H1 (cell line): ENCODE data around the gene OAT. TPM values are rescaled to one million over a fixed set of nuclear protein-coding genes. Genes with fewer than 3 reads are reported as not detected.
A peak's percentile ranks its signal among the peaks of the same experiment; 100 is the strongest.

Source experiments
- CTCF ChIA-PET: fragments of 300-600 bp; sonication (Branson Sonifier 250); formaldehyde crosslinking; loops from one replicate; lab custom pipeline; 2021; ENCODE audit not compliant: partially characterized antibody; lab: Charles Lee
- POLR2A ChIA-PET: fragments of 300-600 bp; sonication (Branson Sonifier 250); formaldehyde crosslinking; loops from one replicate; lab custom pipeline; 2021; ENCODE audit warnings: inconsistent platforms; ENCODE audit not compliant: partially characterized antibody; lab: Charles Lee
- DNase-seq, 2 experiments: peaks; one replicate each; pipeline versions ENCODE4 v3.0.0 to v3.0.0-alpha.2; 2010 to 2022; ENCODE audit warnings: low spot score in 2 of 2, low read depth in 1 of 2, mixed read lengths in 1 of 2
- FAIRE-seq: peaks from 2 replicates; lab custom pipeline; 2011; peaks lifted over from hg19 to GRCh38; lab: Jason Lieb, UNC
- H2AFZ ChIP-seq: 2 replicates; pipeline ENCODE4 v1.8.1; 2012; ENCODE audit warnings: low read length, inconsistent platforms
- H2AK5ac ChIP-seq: 2 replicates; pipeline ENCODE4 v1.6.1; 2013; ENCODE audit warnings: low read depth, low read length
- H2BK120ac ChIP-seq: replicated peaks from 2 replicates; pipeline ENCODE3; 2013; ENCODE audit warnings: low read depth, low read length, inconsistent platforms
- H2BK12ac ChIP-seq: 2 replicates; pipeline ENCODE4 v1.6.1; 2013; ENCODE audit warnings: low read depth, low read length
- H2BK15ac ChIP-seq: 2 replicates; pipeline ENCODE4 v1.6.1; 2013; ENCODE audit warnings: low read length
- H2BK20ac ChIP-seq: 2 replicates; pipeline ENCODE4 v1.6.1; 2013; ENCODE audit warnings: low read length
- H2BK5ac ChIP-seq: 2 replicates; pipeline ENCODE4 v1.6.1; 2013; ENCODE audit warnings: low read depth, low read length
- H3K14ac ChIP-seq: 2 replicates; pipeline ENCODE4 v1.6.1; 2013; ENCODE audit warnings: inconsistent platforms; ENCODE audit not compliant: insufficient read length
- H3K18ac ChIP-seq: 2 replicates; pipeline ENCODE4 v1.6.1; 2013; ENCODE audit warnings: low read length; ENCODE audit errors: extremely low read depth
- H3K23ac ChIP-seq: 2 replicates; pipeline ENCODE4 v1.6.1; 2013; ENCODE audit warnings: inconsistent platforms; ENCODE audit not compliant: insufficient read length
- H3K23me2 ChIP-seq: 2 replicates; pipeline ENCODE4 v1.6.1; 2013; ENCODE audit warnings: low read depth, low read length
- H3K27ac ChIP-seq: 2 replicates; pipeline ENCODE4 v1.6.1; 2011; ENCODE audit warnings: low read depth, low read length, inconsistent platforms
- H3K27me3 ChIP-seq, 4 experiments: replicated peaks in 1 of 4; 1 replicate in 1 of 4; 2 replicates in 3 of 4; pipeline versions ENCODE4 v1.6.1 to v1.8.1; 2011 to 2013; ENCODE audit warnings: low read length in 3 of 4, mild to moderate bottlenecking in 3 of 4, inconsistent platforms in 2 of 4, mixed read lengths in 2 of 4, moderate library complexity in 1 of 4; ENCODE audit not compliant: control insufficient read depth in 3 of 4, insufficient read depth in 3 of 4; ENCODE audit errors: extremely low read depth in 1 of 4
- H3K36me3 ChIP-seq, 4 experiments: 2 replicates each; pipeline versions ENCODE4 v1.6.1 to v1.8.1; 2011 to 2013; ENCODE audit warnings: mild to moderate bottlenecking in 4 of 4, low read length in 3 of 4, moderate library complexity in 2 of 4, control low read depth in 1 of 4, inconsistent platforms in 1 of 4; ENCODE audit not compliant: insufficient read depth in 4 of 4, control insufficient read depth in 2 of 4
- H3K4ac ChIP-seq: replicated peaks from 2 replicates; pipeline ENCODE3; 2013; ENCODE audit warnings: low read length, low read depth, mixed read lengths, inconsistent platforms; ENCODE audit not compliant: insufficient read length
- H3K4me1 ChIP-seq, 4 experiments: replicated peaks in 1 of 4; 1 replicate in 1 of 4; 2 replicates in 3 of 4; pipeline versions ENCODE4 v1.6.1 to v1.8.1; 2011 to 2013; ENCODE audit warnings: low read length in 3 of 4, inconsistent platforms in 2 of 4, mixed read lengths in 1 of 4; ENCODE audit not compliant: insufficient read depth in 4 of 4, control insufficient read depth in 3 of 4
- H3K4me2 ChIP-seq, 2 experiments: 2 replicates each; pipeline versions ENCODE4 v1.6.1 to v1.8.1; 2011 to 2013; ENCODE audit warnings: low read depth in 2 of 2, low read length in 2 of 2, control low read depth in 1 of 2, inconsistent platforms in 1 of 2, mild to moderate bottlenecking in 1 of 2; ENCODE audit not compliant: insufficient read depth in 1 of 2
- H3K4me3 ChIP-seq, 4 experiments: fragments of 200-600, 300-600 bp in 1 of 4; sonication (generic), shearing (Covaris generic), sonication (Bioruptor Twin) in 1 of 4; 2 replicates each; pipeline versions ENCODE4 v1.5.1 to v1.8.1; 2011 to 2016; ENCODE audit warnings: low read length in 4 of 4, low read depth in 3 of 4, control low read depth in 2 of 4, inconsistent platforms in 2 of 4, mild to moderate bottlenecking in 2 of 4, mixed read lengths in 1 of 4, moderate library complexity in 1 of 4; ENCODE audit not compliant: insufficient read depth in 2 of 4; ENCODE audit errors: extremely low read depth in 1 of 4
- H3K56ac ChIP-seq: replicated peaks from 2 replicates; pipeline ENCODE3; 2013; ENCODE audit warnings: low read depth, mild to moderate bottlenecking, mixed read lengths, low read length, inconsistent platforms; ENCODE audit not compliant: insufficient read length
- H3K79me1 ChIP-seq: 2 replicates; pipeline ENCODE4 v1.6.1; 2013; ENCODE audit warnings: low read depth, low read length, control low read depth
- H3K79me2 ChIP-seq, 2 experiments: 2 replicates each; pipeline versions ENCODE4 v1.6.1 to v1.8.1; 2012 to 2013; ENCODE audit warnings: low read length in 2 of 2, mild to moderate bottlenecking in 2 of 2, inconsistent platforms in 1 of 2; ENCODE audit not compliant: insufficient read depth in 2 of 2, control insufficient read depth in 1 of 2
- H3K9ac ChIP-seq, 4 experiments: replicated peaks in 1 of 4; 1 replicate in 1 of 4; 2 replicates in 3 of 4; pipeline versions ENCODE4 v1.6.1 to v1.8.1; 2011 to 2013; ENCODE audit warnings: low read depth in 3 of 4, low read length in 3 of 4, control low read depth in 2 of 4, mild to moderate bottlenecking in 2 of 4, moderate library complexity in 2 of 4, inconsistent platforms in 1 of 4; ENCODE audit errors: extremely low read depth in 1 of 4
- H3K9me3 ChIP-seq, 2 experiments: 2 replicates each; pipeline versions ENCODE4 v1.6.1 to v1.8.1; 2012 to 2013; ENCODE audit warnings: mild to moderate bottlenecking in 2 of 2, moderate library complexity in 2 of 2, control low read depth in 1 of 2, inconsistent platforms in 1 of 2, low read depth in 1 of 2, low read length in 1 of 2, mixed read lengths in 1 of 2; ENCODE audit not compliant: insufficient read depth in 2 of 2
- H4K20me1 ChIP-seq, 2 experiments: replicated peaks in 1 of 2; 2 replicates each; pipeline versions ENCODE3 to v1.8.1; 2011 to 2013; ENCODE audit warnings: inconsistent platforms in 2 of 2, low read length in 2 of 2, mild to moderate bottlenecking in 1 of 2; ENCODE audit not compliant: insufficient read depth in 2 of 2, control insufficient read depth in 1 of 2
- H4K5ac ChIP-seq: 2 replicates; pipeline ENCODE4 v1.6.1; 2013; ENCODE audit warnings: low read length, low read depth, mixed read lengths, inconsistent platforms; ENCODE audit not compliant: insufficient read length
- H4K8ac ChIP-seq: 2 replicates; pipeline ENCODE4 v1.8.0; 2013; ENCODE audit warnings: mild to moderate bottlenecking, moderate library complexity, low read length, inconsistent platforms; ENCODE audit not compliant: insufficient read depth; ENCODE audit errors: extremely low read depth
- H4K91ac ChIP-seq: replicated peaks from 2 replicates; pipeline ENCODE3; 2013; ENCODE audit warnings: low read length, mixed read lengths, inconsistent platforms; ENCODE audit not compliant: insufficient read length
- NANOG ChIP-seq: IDR thresholded peaks from 2 replicates; pipeline ENCODE4 v1.6.1; 2011; ENCODE audit warnings: low read length, low read depth, mild to moderate bottlenecking, inconsistent platforms; ENCODE audit not compliant: insufficient read depth, poor library complexity, severe bottlenecking
- RAD21 ChIP-seq, 2 experiments: IDR thresholded peaks in 1 of 2; conservative IDR thresholded peaks in 1 of 2; 2 replicates each; pipeline ENCODE4 v1.6.1; 2011; ENCODE audit warnings: low read depth in 2 of 2, low read length in 2 of 2, improper control_type of control experiment in 1 of 2, inconsistent platforms in 1 of 2, mild to moderate bottlenecking in 1 of 2, moderate library complexity in 1 of 2
- WGBS, 2 experiments: shearing (Covaris generic) in 1 of 2; methylation state at CpG; one replicate each; pipeline versions ENCODE4 v1.1.6 to v1.1.7; 2013 to 2015; ENCODE audit warnings: low lambda C conversion rate in 2 of 2, mixed read lengths in 2 of 2, inconsistent platforms in 1 of 2, low coverage in 1 of 2, missing lambda C conversion rate in 1 of 2; ENCODE audit not compliant: insufficient replicate concordance in 2 of 2, insufficient coverage in 1 of 2, insufficient read length in 1 of 2; ENCODE audit errors: extremely low coverage in 1 of 2, missing lambda C conversion rate in 1 of 2; 5-methylcytosine and 5-hydroxymethylcytosine counted together
- polyA plus RNA-seq, 7 experiments: library from polyadenylated mRNA; depleted of rRNA in 3 of 7; stranded (reverse) in 5 of 7; unstranded in 2 of 7; fragments of >200 nt in 5 of 7; fragments of 200-250 nt in 2 of 7; gene quantifications; 1 replicate in 5 of 7; 2 replicates in 1 of 7; 4 replicates in 1 of 7; pipeline versions ENCODE4 v1.2.1 to v1.2.3, GENCODE V29; 2011 to 2013; ENCODE audit warnings: missing spikeins in 2 of 7, mixed read lengths in 2 of 7
- total RNA-seq: library from RNA; stranded (reverse); fragmentation: NEBNext Ultra II Directional; extraction: Animal tissue kit (Norgen Biotek cat#: 25700); gene quantifications from 2 replicates; pipeline ENCODE4 v1.2.1, GENCODE V29; 2021
- TF ChIP-seq, protein P1 (sequence below), 3 experiments: IDR thresholded peaks; 1 replicate in 2 of 3; 2 replicates in 1 of 3; pipeline versions ENCODE4 v1.5.1 to v1.6.1; 2011; ENCODE audit warnings: low read length in 3 of 3, mild to moderate bottlenecking in 3 of 3, inconsistent platforms in 2 of 3, low read depth in 1 of 3, moderate library complexity in 1 of 3; ENCODE audit not compliant: insufficient read depth in 1 of 3; ENCODE audit errors: control extremely low read depth in 1 of 3

OAT gene
- total and polyA plus RNA-seq, 2 of the 8 experiments (the other 6 are each of a cell fraction or from before 2014, with no cell fraction given): 67.8 to 121 TPM

DNA sequence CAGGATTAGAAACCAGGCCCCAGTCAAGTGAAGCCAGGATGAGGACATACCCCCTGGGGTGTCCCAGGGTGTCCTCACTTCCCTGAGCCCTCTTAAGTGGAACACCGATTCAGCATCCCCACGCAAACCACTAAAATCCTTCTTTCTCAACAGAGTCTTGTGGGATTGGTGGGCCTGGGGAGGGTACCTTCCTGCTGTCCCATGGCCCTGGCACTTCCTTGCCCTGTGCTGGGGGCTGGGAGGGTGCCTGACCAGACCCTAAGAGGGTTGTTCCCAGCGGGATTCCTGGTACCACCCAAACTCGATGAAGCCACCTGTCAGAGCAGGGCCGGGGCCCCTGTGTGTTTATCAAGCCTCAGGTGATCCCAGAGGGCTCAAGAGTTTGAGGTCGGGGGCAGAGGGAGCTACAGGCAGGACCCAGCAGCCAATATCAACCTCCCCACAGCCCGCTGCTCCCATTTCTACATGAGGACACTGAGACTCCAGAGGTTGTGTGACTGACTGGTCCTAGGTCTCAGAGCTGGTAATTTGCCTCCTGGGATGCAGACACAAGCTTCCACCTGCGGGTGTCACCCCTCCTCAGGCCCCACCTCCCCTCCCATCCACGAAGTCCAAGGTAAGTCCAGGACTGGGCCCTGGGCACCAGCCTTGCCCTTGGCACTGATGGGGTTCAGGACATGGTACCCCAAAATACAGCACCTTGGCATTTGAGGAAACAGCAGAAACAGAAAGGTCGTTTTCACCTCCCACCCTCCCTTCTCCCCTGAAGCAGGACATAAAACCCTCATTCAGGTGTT, 31.4 kb downstream of the OAT start:
- Histone ChIP-seq H2BK120ac (no peak overlapping the region), H4K91ac (no peak overlapping the region), H2AFZ (no peak overlapping the region), H3K9ac (no peak overlapping the region), H3K23me2 (peaks cover 2% of the 10 kb centered on the region; the same call in 1 of the 2 replicates), H3K4me2 (no peak overlapping the region), H3K4ac (no peak overlapping the region), H2BK20ac (no peak overlapping the region), H3K4me1 (peaks cover 0 to 8% (median 4%) of the 10 kb centered on the region in 4 experiments; a peak in 4 of 7 replicates), H2BK5ac (no peak overlapping the region), H3K27me3 (peaks cover 0 to 6% (median 5%) of the 10 kb centered on the region in 4 experiments; a peak in 5 of 7 replicates), H3K18ac (no peak overlapping the region), H3K9me3 (no peaks in the 10 kb centered on the region), H4K5ac (no peak overlapping the region), H3K56ac (no peak overlapping the region), H3K4me3 (no peak overlapping the region), H3K79me2 (no peaks in the 10 kb centered on the region), H3K36me3 (no peaks in the 10 kb centered on the region), H4K20me1 (no peaks in the 10 kb centered on the region), H2BK12ac (no peak overlapping the region), H2AK5ac (no peak overlapping the region), H2BK15ac (no peak overlapping the region), H3K23ac (no peak overlapping the region), H3K27ac (no peak overlapping the region), H3K79me1 (no peaks in the 10 kb centered on the region), H4K8ac (no peak overlapping the region), H3K14ac (no peak overlapping the region)
- POLR2A ChIA-PET: no interaction called here
- CTCF ChIA-PET: interaction anchor here (0.6 to 4.9 kb wide), 16 partner anchors 9 to 517 kb away, joined by 3 to 79 read pairs (median 4); no protein-coding TSS in a partner anchor
- DNase-seq (no peak), FAIRE-seq (no peak)
- TF ChIP-seq NANOG: no peak
- peak; percentile 32 to 40; a peak in 3 of 4 replicates for TF ChIP-seq RAD21 (IDR thresholded peaks at IDR 0.05 in 1 of 2, conservative IDR thresholded peaks at IDR 0.05 in 1 of 2; ENCODE audit: low read depth in 2 of 2, low read length in 2 of 2)
- TF ChIP-seq, protein P1, sequence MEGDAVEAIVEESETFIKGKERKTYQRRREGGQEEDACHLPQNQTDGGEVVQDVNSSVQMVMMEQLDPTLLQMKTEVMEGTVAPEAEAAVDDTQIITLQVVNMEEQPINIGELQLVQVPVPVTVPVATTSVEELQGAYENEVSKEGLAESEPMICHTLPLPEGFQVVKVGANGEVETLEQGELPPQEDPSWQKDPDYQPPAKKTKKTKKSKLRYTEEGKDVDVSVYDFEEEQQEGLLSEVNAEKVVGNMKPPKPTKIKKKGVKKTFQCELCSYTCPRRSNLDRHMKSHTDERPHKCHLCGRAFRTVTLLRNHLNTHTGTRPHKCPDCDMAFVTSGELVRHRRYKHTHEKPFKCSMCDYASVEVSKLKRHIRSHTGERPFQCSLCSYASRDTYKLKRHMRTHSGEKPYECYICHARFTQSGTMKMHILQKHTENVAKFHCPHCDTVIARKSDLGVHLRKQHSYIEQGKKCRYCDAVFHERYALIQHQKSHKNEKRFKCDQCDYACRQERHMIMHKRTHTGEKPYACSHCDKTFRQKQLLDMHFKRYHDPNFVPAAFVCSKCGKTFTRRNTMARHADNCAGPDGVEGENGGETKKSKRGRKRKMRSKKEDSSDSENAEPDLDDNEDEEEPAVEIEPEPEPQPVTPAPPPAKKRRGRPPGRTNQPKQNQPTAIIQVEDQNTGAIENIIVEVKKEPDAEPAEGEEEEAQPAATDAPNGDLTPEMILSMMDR (IDR thresholded peaks at IDR 0.05; ENCODE audit: control extremely low read depth in 1 of 3, insufficient read depth in 1 of 3, low read depth in 1 of 3, low read length in 3 of 3): peak; percentile 7 to 45 (median 23); a peak in 2 of 4 replicates
- 78% methylated on average over 10 of the region's 10 CpGs; no CpG with 5 or more reads in 1 of the 2 experiments for WGBS, 2 experiments
